ENCODE data around the gene DDX10. TPM values are rescaled to one million over a fixed set of nuclear protein-coding genes. Genes with fewer than 3 reads are reported as not detected.
"Not testable (repeated sequence)": the region's sequence is repeated elsewhere in the genome, so short reads cannot be mapped to it uniquely, and the experiment has no call there.

DDX10 gene
- total RNA-seq, 1 donor from 2014 or later = 32.2 TPM

DNA sequence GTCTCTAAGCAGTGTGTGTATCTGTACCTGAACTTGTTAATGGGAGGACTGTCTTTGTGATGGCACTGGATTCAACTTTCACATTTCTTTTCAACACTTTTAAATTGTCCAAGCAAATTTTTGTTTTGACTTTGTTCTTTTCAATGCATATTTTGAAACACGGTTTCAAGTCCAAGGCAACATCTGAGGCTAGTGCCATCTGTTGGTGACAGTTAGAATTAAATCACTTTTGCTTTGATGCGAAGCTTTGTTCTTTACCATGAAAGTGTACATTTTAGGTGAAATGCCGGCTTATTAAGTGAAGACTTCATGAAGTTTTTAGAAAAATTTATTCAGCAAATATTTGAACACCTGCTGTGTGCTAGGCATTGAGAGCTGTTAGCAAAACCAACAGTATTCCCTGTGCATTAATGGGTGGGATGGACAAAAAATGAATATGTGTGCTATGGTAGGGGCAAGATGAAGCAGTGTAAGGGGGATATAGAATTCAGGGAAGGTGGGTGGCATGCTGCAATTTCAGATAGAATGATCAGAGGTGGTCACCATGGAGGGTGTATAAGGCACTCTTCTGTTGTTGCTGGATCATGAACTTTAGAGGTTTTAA, 70.2 kb downstream of the DDX10 start:
- TF ChIP-seq, protein P1, sequence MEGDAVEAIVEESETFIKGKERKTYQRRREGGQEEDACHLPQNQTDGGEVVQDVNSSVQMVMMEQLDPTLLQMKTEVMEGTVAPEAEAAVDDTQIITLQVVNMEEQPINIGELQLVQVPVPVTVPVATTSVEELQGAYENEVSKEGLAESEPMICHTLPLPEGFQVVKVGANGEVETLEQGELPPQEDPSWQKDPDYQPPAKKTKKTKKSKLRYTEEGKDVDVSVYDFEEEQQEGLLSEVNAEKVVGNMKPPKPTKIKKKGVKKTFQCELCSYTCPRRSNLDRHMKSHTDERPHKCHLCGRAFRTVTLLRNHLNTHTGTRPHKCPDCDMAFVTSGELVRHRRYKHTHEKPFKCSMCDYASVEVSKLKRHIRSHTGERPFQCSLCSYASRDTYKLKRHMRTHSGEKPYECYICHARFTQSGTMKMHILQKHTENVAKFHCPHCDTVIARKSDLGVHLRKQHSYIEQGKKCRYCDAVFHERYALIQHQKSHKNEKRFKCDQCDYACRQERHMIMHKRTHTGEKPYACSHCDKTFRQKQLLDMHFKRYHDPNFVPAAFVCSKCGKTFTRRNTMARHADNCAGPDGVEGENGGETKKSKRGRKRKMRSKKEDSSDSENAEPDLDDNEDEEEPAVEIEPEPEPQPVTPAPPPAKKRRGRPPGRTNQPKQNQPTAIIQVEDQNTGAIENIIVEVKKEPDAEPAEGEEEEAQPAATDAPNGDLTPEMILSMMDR (IDR thresholded peaks at IDR 0.05; ENCODE audit: insufficient read depth, low read depth, low read length) = peak; percentile 61
- TF ChIP-seq EZH2 (IDR thresholded peaks at IDR 0.05; ENCODE audit: insufficient read depth, low read length) = no peak
- H3K9me3 ChIP-seq (ENCODE audit: insufficient read depth, low read depth, low read length) = no peaks in the 10 kb centered on the region
- H3K4me3 Mint-ChIP-seq (ENCODE audit: unreplicated experiment) = no peak overlapping the region
- no peaks in the 10 kb centered on the region for H3K36me3 ChIP-seq (ENCODE audit: insufficient read depth, low read length)
- no peaks in the 10 kb centered on the region for H3K27me3 ChIP-seq (ENCODE audit: insufficient read depth, low read length)
- no peaks in the 10 kb centered on the region for H3K27me3 Mint-ChIP-seq (ENCODE audit: low read depth, unreplicated experiment)
- no peak overlapping the region for H3K4me3 ChIP-seq (ENCODE audit: insufficient read depth, low read depth, low read length)
- H4K20me1 ChIP-seq (ENCODE audit: insufficient read depth, low read length) = no peaks in the 10 kb centered on the region
- no peak overlapping the region for H3K4me2 ChIP-seq (ENCODE audit: low read length)
- DNase-seq (ENCODE audit: low read depth) = no peak
- peaks cover 76% of the 10 kb centered on the region for H3K79me2 ChIP-seq (ENCODE audit: insufficient read depth, low read length)
- H3K4me1 Mint-ChIP-seq (ENCODE audit: low read depth, unreplicated experiment) = peaks cover 12% of the 10 kb centered on the region
- H3K27ac ChIP-seq (ENCODE audit: low read depth, low read length) = no peak overlapping the region
- no peak overlapping the region for H3K9ac ChIP-seq (ENCODE audit: low read length)
- no peak for FAIRE-seq
- H3K9me3 Mint-ChIP-seq (ENCODE audit: unreplicated experiment) = peaks cover 2% of the 10 kb centered on the region
- H2AFZ ChIP-seq (ENCODE audit: low read depth, low read length) = no peak overlapping the region
- peaks cover 12% of the 10 kb centered on the region for H3K4me1 ChIP-seq (ENCODE audit: insufficient read depth, low read length)
- peaks cover 4% of the 10 kb centered on the region for H3K36me3 Mint-ChIP-seq (ENCODE audit: low read depth, unreplicated experiment)
- no peak overlapping the region for H3K27ac Mint-ChIP-seq (ENCODE audit: unreplicated experiment)

DNA sequence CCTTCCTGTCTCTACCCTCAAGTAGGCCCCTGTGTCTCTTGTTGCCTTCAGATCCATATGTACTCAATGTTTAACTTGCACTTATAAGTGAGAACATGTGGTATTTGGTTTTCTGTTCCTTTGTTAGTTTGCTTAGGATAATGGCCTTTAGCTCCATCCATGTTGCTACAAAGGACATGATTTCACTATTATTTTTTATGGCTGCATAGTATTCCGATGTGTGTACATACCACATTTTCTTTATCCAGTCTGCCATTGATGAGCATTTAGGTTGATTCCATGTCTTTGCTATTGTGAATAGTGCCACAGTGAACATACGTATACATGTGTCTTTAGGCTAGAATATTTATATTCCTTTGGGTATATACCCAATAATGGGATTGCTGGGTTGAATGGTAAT, 75.3 kb downstream of the DDX10 start:
- H2AFZ ChIP-seq (ENCODE audit: low read depth, low read length); H4K20me1 ChIP-seq (ENCODE audit: insufficient read depth, low read length); H3K36me3 Mint-ChIP-seq (ENCODE audit: low read depth, unreplicated experiment); H3K9me3 Mint-ChIP-seq (ENCODE audit: unreplicated experiment); H3K27me3 Mint-ChIP-seq (ENCODE audit: low read depth, unreplicated experiment); H3K4me3 Mint-ChIP-seq (ENCODE audit: unreplicated experiment); H3K27ac Mint-ChIP-seq (ENCODE audit: unreplicated experiment); H3K9ac ChIP-seq (ENCODE audit: low read length); H3K36me3 ChIP-seq (ENCODE audit: insufficient read depth, low read length); DNase-seq (ENCODE audit: low read depth); H3K4me1 Mint-ChIP-seq (ENCODE audit: low read depth, unreplicated experiment); FAIRE-seq; H3K9me3 ChIP-seq (ENCODE audit: insufficient read depth, low read depth, low read length); H3K4me2 ChIP-seq (ENCODE audit: low read length); H3K27ac ChIP-seq (ENCODE audit: low read depth, low read length); H3K4me1 ChIP-seq (ENCODE audit: insufficient read depth, low read length); H3K4me3 ChIP-seq (ENCODE audit: insufficient read depth, low read depth, low read length); H3K27me3 ChIP-seq (ENCODE audit: insufficient read depth, low read length): not testable (repeated sequence)
- peaks cover 54% of the 10 kb centered on the region for H3K79me2 ChIP-seq (ENCODE audit: insufficient read depth, low read length)

DNA sequence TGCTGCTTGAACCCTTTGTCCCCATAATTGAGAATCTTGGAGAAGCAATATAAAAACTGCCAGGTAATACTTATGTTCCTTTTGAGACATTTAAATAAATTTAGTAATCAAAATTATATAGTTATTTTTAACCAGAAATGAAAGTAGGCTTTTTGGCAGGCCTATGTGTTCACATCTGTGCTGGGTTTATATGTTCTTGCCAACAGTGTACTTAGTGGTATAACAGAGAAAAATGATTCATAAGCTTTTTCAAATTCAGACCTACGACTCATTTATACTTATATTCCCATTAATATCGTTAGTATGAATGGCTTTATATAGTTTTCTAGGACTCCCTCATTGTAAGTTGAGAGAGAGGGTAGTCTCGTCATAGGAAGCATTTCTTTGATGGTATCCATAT, 79.0 kb downstream of the DDX10 start:
- TF ChIP-seq, protein P1 (IDR thresholded peaks at IDR 0.05; ENCODE audit: insufficient read depth, low read depth, low read length) = no peak
- no peak for TF ChIP-seq EZH2 (IDR thresholded peaks at IDR 0.05; ENCODE audit: insufficient read depth, low read length)
- Histone ChIP-seq H3K27me3 (ENCODE audit: insufficient read depth, low read length) (no peaks in the 10 kb centered on the region), H3K4me3 (ENCODE audit: insufficient read depth, low read depth, low read length) (no peak overlapping the region), H3K27ac (ENCODE audit: low read depth, low read length) (no peak overlapping the region), H3K36me3 (ENCODE audit: insufficient read depth, low read length) (no peaks in the 10 kb centered on the region), H2AFZ (ENCODE audit: low read depth, low read length) (no peak overlapping the region), H3K4me1 (ENCODE audit: insufficient read depth, low read length) (no peaks in the 10 kb centered on the region), H3K4me2 (ENCODE audit: low read length) (no peak overlapping the region), H3K9me3 (ENCODE audit: insufficient read depth, low read depth, low read length) (no peaks in the 10 kb centered on the region), H4K20me1 (ENCODE audit: insufficient read depth, low read length) (no peaks in the 10 kb centered on the region), H3K9ac (ENCODE audit: low read length) (no peak overlapping the region), H3K79me2 (ENCODE audit: insufficient read depth, low read length) (peaks cover 32% of the 10 kb centered on the region)
- H3K36me3 Mint-ChIP-seq (ENCODE audit: low read depth, unreplicated experiment) = peaks cover 4% of the 10 kb centered on the region
- H3K4me3 Mint-ChIP-seq (ENCODE audit: unreplicated experiment) = no peak overlapping the region
- no peaks in the 10 kb centered on the region for H3K4me1 Mint-ChIP-seq (ENCODE audit: low read depth, unreplicated experiment)
- H3K27me3 Mint-ChIP-seq (ENCODE audit: low read depth, unreplicated experiment) = no peaks in the 10 kb centered on the region
- peaks cover 5% of the 10 kb centered on the region for H3K9me3 Mint-ChIP-seq (ENCODE audit: unreplicated experiment)
- peak; percentile 14 for DNase-seq (ENCODE audit: low read depth)
- no peak overlapping the region for H3K27ac Mint-ChIP-seq (ENCODE audit: unreplicated experiment)
- FAIRE-seq = no peak
